ENCODE data around the gene NRAP. TPM values are rescaled to one million over a fixed set of nuclear protein-coding genes. Genes with fewer than 3 reads are reported as not detected.

The NRAP gene
- total RNA-seq, 4 donors from 2014 or later: not detected

GRCh38 chr10:113540845-113541548 is 122.8 kb downstream of the NRAP start:
- no peak for DNase-seq
- H3K36me3 ChIP-seq: no peaks in the 10 kb centered on the region
- TF ChIP-seq POLR2A (IDR thresholded peaks at IDR 0.05) (no peak), CTCF (IDR thresholded peaks at IDR 0.05) (no peak)
- H3K4me1 ChIP-seq: peaks cover 0 to 11% of the 10 kb centered on the region in 2 donors
- H3K9me3 ChIP-seq: no peaks in the 10 kb centered on the region
- 68 to 75% methylated on average over 7 of the region's 7 CpGs for WGBS, 2 donors
- intact Hi-C loops (cut with DNase I): no loop called here
- H3K4me3 ChIP-seq (replicated peaks in 1 of 3): no peak overlapping the region
- H3K27me3 ChIP-seq: no peaks in the 10 kb centered on the region
- no peak overlapping the region for H3K27ac ChIP-seq

GRCh38 chr10:113539789-113540188 is 124.1 kb downstream of the NRAP start:
- no peak for DNase-seq
- 68 to 72% methylated on average over 7 of the region's 7 CpGs for WGBS, 2 donors
- no peak for TF ChIP-seq POLR2A (IDR thresholded peaks at IDR 0.05)
- no peak for TF ChIP-seq CTCF (IDR thresholded peaks at IDR 0.05)
- intact Hi-C loops (cut with DNase I): no loop called here
- Histone ChIP-seq H3K4me3 (replicated peaks in 1 of 3) (no peak overlapping the region), H3K9me3 (no peaks in the 10 kb centered on the region), H3K27ac (no peak overlapping the region), H3K4me1 (peaks cover 0 to 11% of the 10 kb centered on the region in 2 donors), H3K36me3 (no peaks in the 10 kb centered on the region), H3K27me3 (no peaks in the 10 kb centered on the region)

Other genes starting within 250 kb of the NRAP start
- gene HABP2, start 111.0 kb downstream of the NRAP start, total RNA-seq: not detected
- 10 to 100 TPM; 11.6 to 17.2 (median 13.8) TPM for gene CASP7, start 15.9 kb upstream of the NRAP start, total RNA-seq
- not detected for gene PLEKHS1, start 87.6 kb upstream of the NRAP start, total RNA-seq
- gene DCLRE1A, start 190.0 kb upstream of the NRAP start, total RNA-seq: 1 to 10 TPM; 5.8 to 9.0 (median 6.8) TPM
- 10 to 100 TPM; 47.1 to 66.7 (median 56.2) TPM for gene NHLRC2, start 190.6 kb upstream of the NRAP start, total RNA-seq

Data from thyroid gland (tissue), 4 donors.